HEK293 (cell line): ENCODE results near the gene TRIM62.

Experiments used
- BCL11A ChIP-seq: fragments of 450-650 bp; formaldehyde crosslinking; IDR thresholded peaks from 2 replicates; pipeline ENCODE4 v1.5.1; 2016; ENCODE audit warnings: low read depth, missing biosample characterization, missing genetic modification characterization
- ELK4 ChIP-seq: IDR thresholded peaks from 2 replicates; pipeline ENCODE4 v1.6.1; 2011; ENCODE audit warnings: mild to moderate bottlenecking, low read depth, low read length, borderline replicate concordance
- GLIS1 ChIP-seq: fragments of 450-650 bp; formaldehyde crosslinking; IDR thresholded peaks from 2 replicates; pipeline ENCODE4 v1.5.1; 2016; ENCODE audit warnings: missing biosample characterization, missing genetic modification characterization
- HOXD13 ChIP-seq: sonication (generic); formaldehyde crosslinking; IDR thresholded peaks from 2 replicates; pipeline ENCODE4 v1.8.0; 2022; ENCODE audit warnings: missing genetic modification reagents, borderline replicate concordance
- MYNN ChIP-seq: fragments of 450-650 bp; formaldehyde crosslinking; IDR thresholded peaks from 2 replicates; pipeline ENCODE4 v1.5.1; 2016; ENCODE audit warnings: missing biosample characterization, missing genetic modification characterization, borderline replicate concordance
- PRDM10 ChIP-seq: fragments of 450-650 bp; formaldehyde crosslinking; IDR thresholded peaks from 2 replicates; pipeline ENCODE4 v1.5.1; 2016; ENCODE audit warnings: missing biosample characterization, missing genetic modification characterization
- PRDM4 ChIP-seq: fragments of 450-650 bp; formaldehyde crosslinking; IDR thresholded peaks from 2 replicates; pipeline ENCODE4 v1.5.1; 2017; ENCODE audit warnings: missing biosample characterization, missing genetic modification characterization
- ZBTB44 ChIP-seq: fragments of 450-650 bp; IDR thresholded peaks from 2 replicates; pipeline ENCODE4 v1.5.1; 2018; ENCODE audit warnings: missing biosample characterization, mild to moderate bottlenecking, missing genetic modification characterization
- ZFP37 ChIP-seq: fragments of 450-650 bp; formaldehyde crosslinking; IDR thresholded peaks from 2 replicates; pipeline ENCODE4 v1.5.1; 2016; ENCODE audit warnings: missing biosample characterization, missing genetic modification characterization
- ZNF184 ChIP-seq: fragments of 450-650 bp; IDR thresholded peaks from 2 replicates; pipeline ENCODE4 v1.5.1; 2018; ENCODE audit warnings: missing biosample characterization, mild to moderate bottlenecking, missing genetic modification characterization
- ZNF223 ChIP-seq: fragments of 450-650 bp; formaldehyde crosslinking; IDR thresholded peaks from 2 replicates; pipeline ENCODE4 v1.5.1; 2016; ENCODE audit warnings: missing biosample characterization, missing genetic modification characterization
- ZNF280C ChIP-seq: fragments of 450-650 bp; formaldehyde crosslinking; IDR thresholded peaks from 2 replicates; pipeline ENCODE4 v1.5.1; 2016; ENCODE audit warnings: missing biosample characterization, missing genetic modification characterization
- ZNF280D ChIP-seq: fragments of 450-650 bp; formaldehyde crosslinking; IDR thresholded peaks from 2 replicates; pipeline ENCODE4 v1.5.1; 2016; ENCODE audit warnings: missing biosample characterization, missing genetic modification characterization
- ZNF302 ChIP-seq: fragments of 450-650 bp; formaldehyde crosslinking; IDR thresholded peaks from 2 replicates; pipeline ENCODE4 v1.5.1; 2016; ENCODE audit warnings: missing biosample characterization, missing genetic modification characterization, low read depth
- ZNF335 ChIP-seq: fragments of 450-650 bp; formaldehyde crosslinking; conservative IDR thresholded peaks from 2 replicates; pipeline ENCODE4 v1.5.1; 2016; ENCODE audit warnings: missing biosample characterization, missing genetic modification characterization
- ZNF423 ChIP-seq: fragments of 450-650 bp; formaldehyde crosslinking; IDR thresholded peaks from 2 replicates; pipeline ENCODE4 v1.5.1; 2016; ENCODE audit warnings: missing biosample characterization, missing genetic modification characterization
- ZNF488 ChIP-seq: fragments of 450-650 bp; formaldehyde crosslinking; IDR thresholded peaks from 2 replicates; pipeline ENCODE4 v1.5.1; 2016; ENCODE audit warnings: missing biosample characterization, missing genetic modification characterization
- ZNF549 ChIP-seq: fragments of 450-650 bp; IDR thresholded peaks from 2 replicates; pipeline ENCODE4 v1.5.1; 2018; ENCODE audit warnings: missing biosample characterization, missing genetic modification characterization, mild to moderate bottlenecking, inconsistent platforms, moderate library complexity
- ZNF645 ChIP-seq: fragments of 450-650 bp; formaldehyde crosslinking; IDR thresholded peaks from 2 replicates; pipeline ENCODE4; 2016; ENCODE audit warnings: missing biosample characterization, missing genetic modification characterization
- ZNF654 ChIP-seq: fragments of 450-650 bp; formaldehyde crosslinking; IDR thresholded peaks from 2 replicates; pipeline ENCODE4 v1.5.1; 2016; ENCODE audit warnings: low read depth, missing biosample characterization, missing genetic modification characterization
- ZSCAN16 ChIP-seq: fragments of 450-650 bp; formaldehyde crosslinking; IDR thresholded peaks from 2 replicates; pipeline ENCODE4 v1.5.1; 2016; ENCODE audit warnings: missing biosample characterization, missing genetic modification characterization

Gene TRIM62

GRCh38 chr1:33127001-33127823 lies 54.6 kb downstream of the TRIM62 start (continued):
- TF ChIP-seq ZNF280C (tag by site-specific recombination) (no peak), ZNF223 (tag by site-specific recombination) (no peak), PRDM4 (tag by site-specific recombination) (peak; percentile 13; the same call in 1 of the 2 replicates), PRDM10 (tag by site-specific recombination) (peak; percentile 81), HOXD13 (CRISPR knock-in tag) (no peak), ZSCAN16 (no peak), ZBTB44 (no peak), ZNF335 (peak; percentile 79), ZNF488 (no peak), ZNF654 (tag by site-specific recombination) (no peak), BCL11A (tag by site-specific recombination) (no peak), ZNF302 (tag by site-specific recombination) (no peak), GLIS1 (peak; percentile 31; the same call in 1 of the 2 replicates), ZNF549 (tag by site-specific recombination) (no peak), ZNF280D (tag by site-specific recombination) (0 out of 2 replicates have a peak, but pooled peaks have one; percentile 34), ZNF184 (tag by site-specific recombination) (peak; percentile 17; the same call in 1 of the 2 replicates), ZNF423 (no peak), ZFP37 (tag by site-specific recombination) (no peak), ZNF645 (tag by site-specific recombination) (no peak), MYNN (tag by site-specific recombination) (no peak), ELK4 (peak; percentile 11; the same call in 1 of the 2 replicates)
